GM21825 (cell line): ENCODE measurements around the gene FOXS1.

Source experiments
- ATAC-seq: cut with Tn5 transposase; IDR thresholded peaks from one replicate; pipeline ENCODE4 v1.9.1; 2021; ENCODE audit warnings: mild to moderate bottlenecking, moderate library complexity; ENCODE audit not compliant: unreplicated experiment

Gene FOXS1

DNA sequence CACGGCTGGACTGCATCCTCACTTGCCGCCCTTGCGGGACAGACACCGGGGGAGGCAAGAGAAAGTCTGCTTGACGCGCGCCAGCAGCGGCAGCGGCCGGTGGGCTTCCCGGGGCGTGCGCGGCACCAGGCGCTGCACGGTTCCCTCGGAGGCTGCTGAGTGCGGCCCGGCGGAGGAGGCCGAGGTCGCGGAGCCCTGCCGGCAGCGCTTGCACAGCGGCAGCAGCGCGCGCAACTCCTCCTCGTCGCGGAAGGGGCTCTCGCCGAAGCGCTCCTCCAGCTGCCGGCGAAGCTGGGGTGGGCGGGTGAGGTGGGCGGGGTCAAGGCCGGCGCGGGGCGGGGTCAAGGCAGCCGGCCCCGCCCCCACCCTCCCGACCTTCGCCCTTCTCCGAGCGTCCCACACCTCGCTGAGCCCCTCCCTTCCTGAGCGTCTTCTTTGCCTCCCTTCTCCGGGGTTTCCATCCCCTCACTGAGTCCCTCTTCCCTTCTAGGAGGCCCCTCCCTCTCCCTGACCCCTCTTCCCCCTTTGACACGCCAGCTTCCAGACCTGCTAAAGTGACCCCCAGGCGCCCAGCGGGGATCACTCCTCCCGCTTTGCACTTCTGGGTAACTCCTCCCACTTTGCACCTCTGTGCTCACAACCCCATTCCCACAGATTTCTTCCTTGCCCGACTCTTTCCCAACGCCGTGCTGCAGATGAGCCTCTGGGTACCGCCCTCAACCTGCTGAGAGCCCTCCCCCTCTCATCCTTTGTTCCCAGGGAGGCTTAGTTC is 16.2 kb upstream of the FOXS1 start:
- no peak for ATAC-seq

GRCh38 chr20:31861135-31861384 is 15.7 kb upstream of the FOXS1 start:
- no peak for ATAC-seq

- ATAC-seq: no peak
Measured at GRCh38 chr20:31860390-31861134, 15.2 kb upstream of the FOXS1 start.

GRCh38 chr20:31859998-31860380 is 14.6 kb upstream of the FOXS1 start:
- no peak for ATAC-seq

- ATAC-seq: no peak
Measured at GRCh38 chr20:31859266-31859997, 14.0 kb upstream of the FOXS1 start.

- no peak for ATAC-seq
Measured at GRCh38 chr20:31858760-31859083, 13.3 kb upstream of the FOXS1 start.

DNA sequence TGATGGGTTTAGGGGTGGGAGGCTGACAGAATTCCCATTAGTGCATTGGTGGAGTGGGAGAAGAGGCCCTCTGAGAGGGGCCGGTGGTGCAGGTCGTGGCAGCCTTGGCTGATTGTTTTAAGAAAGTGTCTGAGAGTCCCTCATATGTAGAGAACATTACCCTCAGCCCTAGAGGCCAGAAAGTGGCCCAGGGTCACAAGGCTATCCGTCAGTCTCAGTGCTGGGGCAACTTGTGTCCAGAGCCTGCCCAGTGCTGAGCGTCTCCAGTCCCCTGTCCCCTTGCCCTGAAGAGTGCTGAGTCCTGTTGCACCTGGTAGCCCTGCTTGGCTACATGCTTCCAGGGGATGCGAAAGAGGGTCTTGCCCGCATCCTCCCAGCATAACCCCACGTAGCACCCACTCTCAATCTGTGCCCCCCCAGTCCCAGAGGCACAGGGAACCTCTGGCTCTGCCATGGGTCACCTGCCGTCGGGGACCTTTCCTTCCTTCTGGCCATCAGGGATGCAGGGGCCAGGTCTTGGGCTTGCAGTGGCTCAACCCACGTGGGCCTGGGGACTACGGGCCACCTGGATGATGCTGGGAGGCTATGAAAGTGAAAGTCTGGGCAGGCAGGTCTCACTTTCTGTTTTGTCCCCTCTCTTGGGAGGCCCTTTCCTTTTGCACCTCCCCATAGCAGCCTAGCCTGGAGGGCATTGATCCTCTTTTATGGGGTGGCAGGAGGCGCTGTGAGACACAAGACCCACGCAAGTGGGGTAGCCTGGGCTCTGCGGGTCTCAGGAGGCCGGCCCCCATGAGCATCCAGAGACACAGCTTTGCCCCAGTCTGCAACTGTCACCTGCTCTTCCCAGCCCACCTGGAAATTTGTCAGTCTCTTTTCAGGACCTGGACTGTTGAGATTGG is 12.7 kb upstream of the FOXS1 start:
- ATAC-seq: peak; percentile 62

DNA sequence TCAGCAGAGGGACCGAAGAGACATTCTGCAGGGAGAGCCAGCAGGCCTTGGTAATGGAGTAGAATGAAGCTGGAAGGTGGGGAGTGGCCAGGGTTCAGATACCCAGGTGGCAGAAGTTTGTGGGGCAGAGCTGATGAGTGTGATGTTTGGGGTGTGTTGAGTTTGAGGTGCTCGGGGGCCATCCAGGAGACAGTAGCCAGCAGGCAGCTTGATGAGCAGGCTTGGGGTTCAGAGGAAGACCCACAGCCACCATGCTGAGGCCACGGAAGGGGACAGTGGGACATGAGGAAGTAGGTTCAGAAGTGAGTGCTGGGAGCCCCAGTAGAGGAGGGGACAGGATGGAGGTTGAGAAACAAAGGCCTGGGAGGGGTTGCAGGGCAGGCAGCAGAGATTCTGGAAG is 11.1 kb upstream of the FOXS1 start:
- no peak for ATAC-seq

DNA sequence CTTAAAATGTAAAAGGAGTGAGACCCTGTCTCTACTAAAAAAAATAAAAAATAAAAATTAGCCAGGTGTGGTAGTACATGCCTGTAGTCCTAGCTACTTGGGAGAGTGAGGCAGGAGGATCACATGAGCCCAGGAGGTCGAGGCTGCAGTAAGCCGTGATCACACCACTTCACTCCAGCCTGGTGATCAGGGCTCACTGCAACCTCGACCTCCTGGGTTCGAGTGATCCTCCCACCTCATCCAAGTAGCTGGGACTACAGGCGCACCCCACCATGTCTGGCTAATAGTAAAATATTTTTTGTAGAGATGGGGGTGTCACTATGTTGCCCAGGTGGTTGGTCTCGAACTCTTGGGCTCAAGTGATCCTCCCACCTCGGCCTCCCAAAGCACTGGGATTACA is 8.1 kb upstream of the FOXS1 start:
- no peak for ATAC-seq

GRCh38 chr20:31851240-31851955 is 6.0 kb upstream of the FOXS1 start:
- no peak for ATAC-seq

- ATAC-seq: no peak
Measured at GRCh38 chr20:31849306-31849930, 4.0 kb upstream of the FOXS1 start.

DNA sequence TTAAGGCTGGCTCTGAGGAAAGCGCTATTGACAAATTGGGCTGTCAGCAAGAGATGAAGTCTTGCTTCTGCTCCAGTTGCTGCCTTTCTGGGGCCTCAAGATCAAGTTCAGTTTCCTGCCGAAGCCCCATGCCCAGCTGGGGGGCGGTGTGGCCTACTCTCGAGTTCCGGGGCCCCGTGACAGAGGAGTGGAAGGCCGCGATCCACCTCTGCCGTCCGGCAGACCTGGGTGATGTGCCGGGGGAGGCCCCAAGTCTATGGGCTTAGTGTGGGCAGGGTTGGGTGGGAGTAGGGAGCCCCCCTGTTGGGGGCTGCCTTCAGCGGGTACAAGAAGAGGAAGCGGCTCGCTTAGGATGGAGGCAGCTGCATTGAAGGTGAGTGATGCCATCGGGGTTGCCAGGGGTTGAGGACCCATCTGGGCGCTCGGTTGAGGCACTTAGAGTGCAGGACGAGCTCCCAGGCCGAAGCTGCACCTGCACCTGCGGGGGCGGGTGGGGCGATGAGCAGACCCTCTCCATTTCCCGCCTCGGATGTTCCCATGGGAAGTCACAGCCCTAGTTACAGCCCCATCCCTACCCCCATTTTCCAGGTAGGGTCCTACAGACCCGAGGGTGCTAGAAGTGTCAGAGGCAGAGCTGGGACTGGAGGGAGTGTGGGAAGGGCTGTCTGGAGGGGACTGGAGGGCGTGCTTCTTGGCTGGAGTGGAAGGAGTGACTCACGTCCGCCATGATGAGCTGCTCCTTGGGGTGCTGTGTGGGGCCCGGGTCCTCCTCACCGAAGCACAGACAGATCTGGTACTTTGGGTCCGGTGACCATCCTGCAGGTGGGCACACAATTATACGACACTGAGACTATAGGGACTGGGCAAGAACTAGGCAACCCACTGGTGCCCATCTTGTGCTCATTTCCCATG is 2.9 kb upstream of the FOXS1 start:
- no peak for ATAC-seq

DNA sequence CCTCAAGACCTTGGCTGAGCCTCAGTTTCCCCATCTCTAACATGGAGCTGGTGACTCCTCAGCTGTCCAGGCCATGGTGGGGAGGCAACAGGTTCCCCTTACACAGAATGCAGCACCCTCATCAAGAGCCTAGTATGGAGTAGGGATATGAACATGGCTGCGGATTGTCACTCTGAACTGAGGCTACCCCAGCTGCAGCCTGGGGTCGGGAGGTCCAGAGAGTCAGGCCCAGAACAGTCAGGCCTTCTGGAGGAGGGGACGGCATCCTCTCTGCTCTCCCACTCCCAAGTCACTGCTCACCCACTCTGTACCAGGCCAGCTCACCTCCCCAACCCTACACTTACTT is 1.4 kb upstream of the FOXS1 start:
- ATAC-seq: no peak

GRCh38 chr20:31844737-31845299 is 586 bp downstream of the FOXS1 start:
- no peak for ATAC-seq

DNA sequence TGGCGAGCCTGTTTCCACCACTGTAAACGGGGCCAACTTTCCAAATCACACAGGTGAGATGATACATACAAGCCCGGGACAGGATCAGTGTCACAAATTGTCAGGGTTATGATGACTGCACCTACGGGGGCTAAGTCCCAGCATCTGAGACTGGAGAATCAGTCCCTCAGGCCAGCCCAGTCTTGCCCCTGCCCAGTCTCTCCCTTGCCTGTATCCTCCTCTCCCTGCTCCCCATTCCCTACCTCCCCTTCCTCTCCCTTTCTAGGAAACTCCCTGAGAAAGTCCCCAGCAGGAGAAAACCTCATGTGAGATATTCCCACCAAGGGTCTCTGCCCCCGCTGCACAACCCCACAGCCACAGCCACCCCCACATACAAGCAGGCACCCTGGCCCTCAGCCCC is 1.5 kb downstream of the FOXS1 start:
- no peak for ATAC-seq

- ATAC-seq: no peak
Measured at GRCh38 chr20:31843288-31843687, 2.1 kb downstream of the FOXS1 start.

GRCh38 chr20:31842471-31843157 is 2.8 kb downstream of the FOXS1 start:
- no peak for ATAC-seq

- ATAC-seq: no peak
Measured at GRCh38 chr20:31841928-31842327, 3.5 kb downstream of the FOXS1 start.
